Effector memory CD4-positive, alpha-beta T cell (primary cell): Measurements from ENCODE around the gene TMEM209.
"Not testable (repeated sequence)": the region's sequence is repeated elsewhere in the genome, so short reads cannot be mapped to it uniquely, and the experiment has no call there.

Experiments used
- DNase-seq, 3 donors: peaks; one replicate each; pipeline ENCODE4 v3.0.0-alpha.2; 2020
- H3K27ac ChIP-seq: 2 replicates; pipeline ENCODE4 v1.7.0; 2013; ENCODE audit warnings: mild to moderate bottlenecking, low read length, moderate library complexity; ENCODE audit not compliant: insufficient read depth, poor library complexity, severe bottlenecking
- H3K27me3 ChIP-seq: replicated peaks from 2 replicates; pipeline ENCODE4 v1.7.0; 2013; ENCODE audit warnings: mild to moderate bottlenecking, low read length; ENCODE audit not compliant: insufficient read depth, control insufficient read depth, poor library complexity, severe bottlenecking
- H3K36me3 ChIP-seq: 2 replicates; pipeline ENCODE4 v1.7.0; 2013; ENCODE audit warnings: mild to moderate bottlenecking, low read length, moderate library complexity; ENCODE audit not compliant: control insufficient read depth, insufficient read depth
- H3K4me1 ChIP-seq: 2 replicates; pipeline ENCODE4 v1.7.0; 2013; ENCODE audit warnings: low read length, mild to moderate bottlenecking; ENCODE audit not compliant: control insufficient read depth, insufficient read depth, poor library complexity, severe bottlenecking
- H3K4me3 ChIP-seq: 2 replicates; pipeline ENCODE4 v1.7.0; 2013; ENCODE audit warnings: low read length, low read depth, mild to moderate bottlenecking; ENCODE audit not compliant: insufficient read depth, poor library complexity, severe bottlenecking
- H3K9me3 ChIP-seq: 2 replicates; pipeline ENCODE4 v1.7.0; 2013; ENCODE audit warnings: mild to moderate bottlenecking, low read length, moderate library complexity; ENCODE audit not compliant: control insufficient read depth

TMEM209 gene

DNA sequence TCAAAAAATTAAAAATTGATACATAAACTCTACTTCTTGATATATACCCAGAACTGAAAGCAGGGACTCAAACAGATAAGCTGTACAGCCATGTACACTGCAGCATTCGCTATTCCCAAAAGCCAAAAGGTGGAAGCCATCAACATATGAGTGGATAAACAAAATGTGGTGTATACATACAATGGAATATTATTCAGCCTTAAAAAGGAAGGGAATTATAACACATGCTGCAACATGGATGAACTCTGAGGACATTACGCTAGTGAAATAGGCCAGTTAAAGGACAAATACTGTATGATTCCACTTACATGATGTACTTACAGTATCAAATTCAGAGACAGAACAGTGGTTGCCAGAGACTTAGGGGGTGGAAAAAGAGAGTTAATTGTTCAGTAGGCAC is 8.1 kb downstream of the TMEM209 start:
- Histone ChIP-seq H3K4me3 (no peak overlapping the region), H3K9me3 (no peaks in the 10 kb centered on the region), H3K27me3 (no peaks in the 10 kb centered on the region), H3K27ac (no peak overlapping the region), H3K4me1 (no peaks in the 10 kb centered on the region), H3K36me3 (peaks cover 29% of the 10 kb centered on the region)
- DNase-seq, result no peak

DNA sequence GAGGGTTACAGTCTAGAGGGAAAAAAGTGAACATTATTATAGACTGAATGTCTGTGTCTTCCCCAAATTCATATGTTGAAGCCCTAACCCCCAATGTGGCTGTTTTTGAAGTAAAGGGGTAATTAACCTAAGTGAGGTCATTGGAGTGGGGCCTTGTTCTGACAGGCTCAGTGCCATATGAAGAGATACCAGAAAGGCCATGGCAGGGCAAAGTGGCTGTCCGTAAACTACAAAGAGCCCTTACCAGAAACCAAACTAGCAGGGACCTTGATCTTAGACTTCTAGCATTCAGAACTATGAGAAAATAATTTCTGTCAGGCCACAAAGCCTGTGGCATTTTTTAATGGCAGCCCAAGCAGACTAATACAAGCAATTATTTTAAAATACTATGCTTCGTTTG is 8.7 kb downstream of the TMEM209 start:
- Histone ChIP-seq H3K4me3 (no peak overlapping the region), H3K36me3 (peaks cover 22% of the 10 kb centered on the region), H3K27me3 (no peaks in the 10 kb centered on the region), H3K4me1 (no peaks in the 10 kb centered on the region), H3K9me3 (no peaks in the 10 kb centered on the region), H3K27ac (no peak overlapping the region)
- DNase-seq, result no peak

DNA sequence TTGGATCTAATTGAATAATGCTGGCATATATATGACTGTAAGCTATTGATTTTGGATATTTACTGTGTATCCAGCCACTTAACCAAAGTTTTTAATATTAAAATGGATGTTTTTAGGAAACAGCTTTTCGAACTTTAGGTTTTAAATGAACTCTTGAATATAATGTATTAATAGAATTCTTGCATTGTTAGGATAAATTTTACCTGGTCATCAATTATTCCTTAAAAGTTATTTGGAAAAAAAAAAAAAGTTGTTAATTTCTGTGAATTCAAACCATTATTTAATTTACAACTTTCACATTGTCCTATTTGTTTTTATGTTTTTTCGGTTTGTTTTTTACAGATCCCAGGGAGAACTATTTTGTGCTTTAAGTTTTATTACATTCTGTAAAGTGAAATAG is 9.8 kb downstream of the TMEM209 start:
- no peaks in the 10 kb centered on the region for H3K9me3 ChIP-seq
- no peaks in the 10 kb centered on the region for H3K4me1 ChIP-seq
- no peak for DNase-seq
- H3K4me3 ChIP-seq, result no peak overlapping the region
- no peaks in the 10 kb centered on the region for H3K27me3 ChIP-seq
- no peak overlapping the region for H3K27ac ChIP-seq
- H3K36me3 ChIP-seq, result peaks cover 17% of the 10 kb centered on the region

DNA sequence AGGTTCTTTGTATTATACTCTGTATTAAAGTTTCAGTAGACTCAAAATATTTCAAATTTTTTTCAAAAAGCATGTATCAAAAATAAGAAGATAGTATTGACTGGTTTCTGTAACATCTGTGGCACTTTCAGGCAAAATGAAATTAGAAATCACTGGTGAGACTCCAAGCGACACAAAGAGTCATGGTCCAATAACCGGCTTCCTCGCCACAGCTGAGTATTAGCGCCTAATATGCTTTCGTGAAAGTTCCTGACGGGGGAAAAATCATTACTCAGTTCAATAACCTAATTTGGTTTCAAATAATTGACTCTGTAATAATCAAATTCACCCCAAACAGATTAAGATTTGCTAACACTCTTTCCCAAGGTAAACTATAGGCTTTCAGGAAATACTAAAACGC is 13.4 kb downstream of the TMEM209 start:
- DNase-seq, result no peak
- no peak overlapping the region for H3K4me3 ChIP-seq
- no peaks in the 10 kb centered on the region for H3K27me3 ChIP-seq
- peaks cover 21% of the 10 kb centered on the region for H3K36me3 ChIP-seq
- no peaks in the 10 kb centered on the region for H3K9me3 ChIP-seq
- no peak overlapping the region for H3K27ac ChIP-seq
- no peaks in the 10 kb centered on the region for H3K4me1 ChIP-seq

DNA sequence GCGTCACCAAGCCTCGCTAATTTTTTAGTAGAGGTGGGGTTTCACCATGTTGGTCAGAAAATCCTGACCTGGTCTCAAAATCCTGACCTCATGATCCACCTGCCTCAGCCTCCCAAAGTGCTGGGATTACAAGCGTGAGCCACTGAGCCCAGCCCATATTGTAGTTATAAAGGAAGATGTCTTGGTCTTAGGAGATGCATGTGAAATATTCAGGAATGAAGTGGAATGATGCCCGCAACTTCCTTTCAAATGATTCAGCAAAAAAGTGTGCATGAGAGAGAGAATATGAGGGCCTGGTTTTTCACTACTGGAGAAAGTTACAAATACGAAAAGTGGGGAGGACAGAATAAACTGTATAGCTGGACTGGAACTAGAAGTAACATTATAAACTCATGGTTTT is 15.9 kb downstream of the TMEM209 start:
- H3K9me3 ChIP-seq, result no peaks in the 10 kb centered on the region
- no peak overlapping the region for H3K4me3 ChIP-seq
- H3K27me3 ChIP-seq, result no peaks in the 10 kb centered on the region
- DNase-seq, result no peak
- no peaks in the 10 kb centered on the region for H3K4me1 ChIP-seq
- no peak overlapping the region for H3K27ac ChIP-seq
- peaks cover 22% of the 10 kb centered on the region for H3K36me3 ChIP-seq

DNA sequence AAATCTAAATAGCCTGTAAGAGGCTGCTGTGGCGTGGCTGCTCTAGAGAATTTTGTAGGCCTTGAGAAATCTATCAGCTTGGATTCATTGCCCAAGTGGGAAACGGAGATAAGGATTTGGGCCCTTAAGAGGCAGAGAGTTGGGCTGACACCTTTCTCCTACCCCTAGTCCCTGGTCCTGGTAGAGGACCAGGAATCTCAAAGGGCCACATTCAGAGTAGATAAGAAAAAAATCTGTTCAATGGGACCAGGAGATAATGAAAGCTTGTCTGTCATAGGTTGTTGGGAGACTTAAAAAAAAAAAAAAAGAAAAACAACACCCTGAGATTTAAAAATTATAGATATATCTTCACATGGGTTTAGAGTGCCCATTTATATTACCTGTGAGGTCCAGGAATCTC is 17.8 kb downstream of the TMEM209 start:
- Histone ChIP-seq H3K9me3 (no peaks in the 10 kb centered on the region), H3K27ac (no peak overlapping the region), H3K4me1 (no peaks in the 10 kb centered on the region), H3K27me3 (no peaks in the 10 kb centered on the region), H3K4me3 (no peak overlapping the region), H3K36me3 (peaks cover 36% of the 10 kb centered on the region)
- no peak for DNase-seq

DNA sequence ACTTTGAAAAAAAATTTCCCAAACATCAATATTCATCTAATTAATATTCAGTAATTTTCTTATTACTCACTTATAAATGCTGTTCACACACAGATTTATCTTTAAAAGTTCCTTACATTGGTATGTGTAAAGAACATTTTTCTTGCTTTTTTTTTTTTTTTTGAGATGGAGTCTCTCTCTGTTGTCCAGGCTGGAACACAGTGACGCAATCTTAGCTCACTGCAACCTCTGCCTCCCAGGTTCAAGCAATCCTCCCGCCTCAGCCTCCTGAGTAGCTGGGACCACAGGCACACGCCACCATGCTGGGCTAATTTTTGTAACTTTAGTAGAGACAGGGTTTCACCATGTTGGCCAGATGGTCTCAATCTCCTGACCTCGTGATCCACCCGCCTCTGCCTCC is 20.9 kb downstream of the TMEM209 start:
- H3K4me3 ChIP-seq, H3K27me3 ChIP-seq, H3K4me1 ChIP-seq, H3K27ac ChIP-seq, H3K9me3 ChIP-seq, DNase-seq: not testable (repeated sequence)
- peaks cover 49% of the 10 kb centered on the region for H3K36me3 ChIP-seq

DNA sequence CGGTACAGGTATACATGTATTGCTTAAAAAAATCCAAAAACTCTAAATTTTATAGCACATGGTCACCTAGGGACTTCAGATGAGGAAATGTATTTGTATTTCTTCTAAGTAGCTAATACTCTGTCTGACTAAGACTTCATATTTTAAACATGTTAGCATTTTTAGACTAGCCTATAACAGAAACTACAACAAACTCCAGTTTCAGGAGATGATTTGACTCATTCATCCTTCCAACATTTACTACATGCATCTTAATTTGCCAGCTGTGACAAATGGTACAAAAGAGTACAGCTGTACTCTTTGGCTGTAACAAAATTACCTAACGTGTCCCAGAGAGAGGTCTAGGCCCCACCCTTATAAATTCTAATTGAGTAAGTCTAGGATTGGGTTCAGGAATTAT is 22.2 kb downstream of the TMEM209 start:
- Histone ChIP-seq H3K4me1 (no peaks in the 10 kb centered on the region), H3K9me3 (no peaks in the 10 kb centered on the region), H3K4me3 (no peak overlapping the region), H3K27me3 (no peaks in the 10 kb centered on the region), H3K27ac (no peak overlapping the region), H3K36me3 (peaks cover 54% of the 10 kb centered on the region)
- no peak for DNase-seq

DNA sequence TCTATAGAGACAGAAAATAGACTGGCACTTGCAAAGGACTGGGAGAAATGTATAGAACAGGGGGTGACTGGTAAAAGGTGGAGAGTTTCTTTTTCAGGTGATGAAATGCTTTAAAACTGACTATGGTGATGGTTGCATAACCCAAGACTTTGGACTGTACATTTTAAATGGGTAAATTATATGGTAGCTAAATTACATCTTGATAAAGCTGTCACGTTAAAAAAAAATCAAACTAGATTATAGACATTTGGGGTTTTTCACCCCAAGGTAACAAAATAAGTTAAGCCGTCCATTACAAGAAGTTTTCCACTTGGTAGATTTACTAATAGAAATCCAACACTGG is 24.0 kb downstream of the TMEM209 start:
- no peak for DNase-seq
- H3K27me3 ChIP-seq, result no peaks in the 10 kb centered on the region
- no peaks in the 10 kb centered on the region for H3K9me3 ChIP-seq
- H3K27ac ChIP-seq, result no peak overlapping the region
- peaks cover 52% of the 10 kb centered on the region for H3K36me3 ChIP-seq
- H3K4me3 ChIP-seq, result no peak overlapping the region
- H3K4me1 ChIP-seq, result no peaks in the 10 kb centered on the region

DNA sequence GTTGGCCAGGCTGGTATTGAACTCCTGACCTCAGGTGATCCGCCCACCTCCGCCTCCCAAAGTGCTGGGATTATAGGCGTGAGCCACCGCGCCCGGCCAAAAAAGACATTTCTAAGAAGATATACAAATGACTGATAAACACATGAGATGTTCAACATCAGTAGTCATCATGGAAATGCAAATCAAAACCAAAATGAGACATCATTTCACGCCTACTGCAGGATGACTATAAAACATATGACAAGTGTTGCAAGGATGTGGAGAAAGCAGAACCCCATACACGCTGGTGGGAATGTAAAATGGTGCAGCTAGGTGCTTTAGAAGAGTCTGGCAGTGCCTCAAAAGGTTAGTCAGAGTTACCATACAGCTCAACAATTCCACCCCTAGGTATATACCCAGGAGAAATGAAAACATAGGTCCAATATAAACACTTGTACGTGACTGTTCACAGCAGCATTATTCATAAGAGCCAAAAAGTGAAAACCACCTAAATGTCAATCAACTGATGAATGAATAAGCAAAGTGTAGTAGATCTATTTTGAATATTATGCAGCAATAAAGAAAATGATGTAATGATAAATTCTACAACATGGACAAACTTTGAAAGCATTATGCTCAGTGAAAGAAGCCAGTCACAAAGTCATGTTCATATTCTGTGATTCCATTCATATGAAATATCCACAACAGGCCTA is 24.5 kb downstream of the TMEM209 start:
- no peak overlapping the region for H3K27ac ChIP-seq
- no peaks in the 10 kb centered on the region for H3K9me3 ChIP-seq
- H3K4me3 ChIP-seq, result no peak overlapping the region
- H3K4me1 ChIP-seq, result no peaks in the 10 kb centered on the region
- no peaks in the 10 kb centered on the region for H3K27me3 ChIP-seq
- peaks cover 52% of the 10 kb centered on the region for H3K36me3 ChIP-seq
- no peak for DNase-seq
